Measurements from ENCODE around the gene SNX30.
"Not testable (repeated sequence)": the region's sequence is repeated elsewhere in the genome, so short reads cannot be mapped to it uniquely, and the experiment has no call there.

Gene SNX30, protein sequence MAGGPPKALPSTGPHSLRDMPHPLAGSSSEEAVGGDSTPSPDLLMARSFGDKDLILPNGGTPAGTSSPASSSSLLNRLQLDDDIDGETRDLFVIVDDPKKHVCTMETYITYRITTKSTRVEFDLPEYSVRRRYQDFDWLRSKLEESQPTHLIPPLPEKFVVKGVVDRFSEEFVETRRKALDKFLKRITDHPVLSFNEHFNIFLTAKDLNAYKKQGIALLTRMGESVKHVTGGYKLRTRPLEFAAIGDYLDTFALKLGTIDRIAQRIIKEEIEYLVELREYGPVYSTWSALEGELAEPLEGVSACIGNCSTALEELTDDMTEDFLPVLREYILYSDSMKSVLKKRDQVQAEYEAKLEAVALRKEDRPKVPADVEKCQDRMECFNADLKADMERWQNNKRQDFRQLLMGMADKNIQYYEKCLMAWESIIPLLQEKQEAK

GRCh38 chr9:112750016-112750763 lies at the start of gene SNX30:
SNX30 (plus strand) TSS chr9:112750760; CDS start chr9:112751002, 242 bp downstream.
- peak; percentile 72 for DNase-seq

- no peak for DNase-seq
These were observed 47.3 kb upstream of the SNX30 start for GRCh38 chr9:112703304-112703703.

- DNase-seq = no peak
These were observed 44.7 kb upstream of the SNX30 start for GRCh38 chr9:112705768-112706427.

GRCh38 chr9:112711050-112711689 lies 39.4 kb upstream of the SNX30 start:
- no peak for DNase-seq

DNA sequence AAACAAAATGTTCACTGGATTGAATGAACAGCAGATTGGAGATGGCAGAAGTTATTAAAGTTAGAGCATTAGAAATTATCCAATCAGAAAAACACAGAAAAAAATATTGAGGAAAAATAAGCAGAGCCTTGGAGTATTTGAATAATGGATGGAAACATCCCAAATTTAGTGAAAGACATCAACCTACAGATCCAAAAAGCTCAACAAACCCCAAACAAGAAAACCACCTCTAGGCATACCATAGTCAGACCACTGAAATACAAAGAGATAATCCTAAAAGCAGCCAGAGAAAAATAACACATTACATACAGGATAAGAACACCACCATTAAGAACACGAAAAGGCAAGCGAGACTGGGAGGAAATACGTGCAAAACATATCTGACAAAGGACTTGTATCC lies 37.9 kb upstream of the SNX30 start:
- DNase-seq = no peak

- DNase-seq = peak; percentile 97
These were observed 32.8 kb upstream of the SNX30 start, which contains the start of gene INIP for GRCh38 chr9:112717661-112718331. INIP (minus strand) TSS chr9:112718117; CDS start chr9:112716485, 1,632 bp downstream.

GRCh38 chr9:112719241-112719691 lies 31.3 kb upstream of the SNX30 start:
- DNase-seq = no peak

GRCh38 chr9:112719696-112720095 lies 30.9 kb upstream of the SNX30 start:
- no peak for DNase-seq

- DNase-seq = no peak
These were observed 30.3 kb upstream of the SNX30 start for GRCh38 chr9:112720113-112720780.

DNA sequence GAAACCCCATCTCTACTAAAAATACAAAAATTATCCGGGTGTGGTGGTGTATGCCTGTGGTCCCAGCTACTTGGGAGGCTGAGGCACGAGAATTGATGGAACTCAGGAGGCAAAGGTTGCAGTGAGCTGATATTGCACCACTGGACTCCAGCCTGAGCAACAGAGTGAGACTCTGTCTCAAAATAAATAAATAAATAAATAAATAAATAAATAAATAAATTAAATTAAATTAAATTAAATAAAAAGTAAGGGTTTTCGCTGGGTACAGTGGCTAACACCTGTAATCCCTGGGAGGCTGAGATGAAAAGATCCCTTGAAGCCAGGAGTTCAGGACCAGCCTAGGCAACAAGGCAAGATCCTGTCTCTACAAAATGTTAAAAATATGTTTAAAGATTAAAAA lies 27.8 kb upstream of the SNX30 start:
- not testable (repeated sequence) for DNase-seq

DNA sequence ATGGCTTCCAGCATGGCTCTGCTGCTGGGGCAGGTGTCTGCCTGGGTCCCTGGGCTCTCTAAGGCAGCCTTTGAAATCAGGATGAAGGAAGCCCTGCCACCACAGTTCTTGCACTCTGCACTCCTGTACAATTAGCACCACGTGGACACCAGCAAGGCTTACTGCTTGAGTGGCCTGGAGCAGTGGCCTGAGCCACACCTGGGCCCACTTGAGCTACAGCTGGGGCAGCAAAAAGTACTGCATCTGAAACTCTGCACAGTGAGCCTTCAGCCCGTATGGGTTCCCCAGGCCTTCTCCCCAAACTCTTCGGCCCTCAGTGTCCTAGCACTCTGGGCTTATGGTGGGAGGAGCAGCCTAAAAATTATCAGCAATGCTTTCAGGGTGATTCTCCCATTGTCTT lies 24.6 kb upstream of the SNX30 start:
- no peak for DNase-seq

DNA sequence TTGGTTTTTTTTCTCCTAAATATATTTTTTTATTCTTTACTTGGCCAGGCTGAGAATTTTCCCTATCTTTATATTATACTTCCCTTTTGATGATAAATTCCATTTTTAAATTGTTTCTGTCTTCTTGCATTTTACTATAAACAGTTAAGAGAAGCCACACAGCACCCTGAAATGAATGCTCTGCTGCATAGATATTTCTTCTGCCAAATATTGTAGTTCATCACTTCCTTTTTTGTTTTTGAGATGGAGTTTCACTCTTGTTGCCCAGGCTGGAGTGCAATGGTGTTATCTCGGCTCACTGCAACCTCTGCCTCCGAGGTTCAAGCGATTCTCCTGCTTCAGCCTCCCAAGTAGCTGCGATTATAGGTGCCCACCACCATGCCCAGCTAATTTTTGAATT lies 24.1 kb upstream of the SNX30 start:
- DNase-seq = no peak

DNA sequence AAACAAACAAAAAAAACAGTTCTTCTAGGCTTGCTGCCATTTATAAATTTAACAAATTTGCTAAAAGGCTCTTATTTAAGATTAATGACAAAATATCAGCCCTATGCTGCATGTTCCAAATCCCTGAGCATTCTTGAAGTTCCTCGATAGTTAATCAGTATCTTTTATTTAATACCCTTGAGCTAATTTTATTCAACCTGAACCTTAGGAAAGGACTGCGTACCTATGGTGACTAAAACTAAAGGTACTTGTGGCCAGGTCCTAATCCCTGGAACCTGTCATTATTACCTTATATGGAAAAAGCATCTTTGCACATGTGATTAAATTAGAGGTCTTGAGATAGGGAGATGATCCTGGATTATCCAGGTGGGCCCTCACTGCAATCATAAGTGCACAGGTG lies 22.2 kb upstream of the SNX30 start:
- no peak for DNase-seq

DNA sequence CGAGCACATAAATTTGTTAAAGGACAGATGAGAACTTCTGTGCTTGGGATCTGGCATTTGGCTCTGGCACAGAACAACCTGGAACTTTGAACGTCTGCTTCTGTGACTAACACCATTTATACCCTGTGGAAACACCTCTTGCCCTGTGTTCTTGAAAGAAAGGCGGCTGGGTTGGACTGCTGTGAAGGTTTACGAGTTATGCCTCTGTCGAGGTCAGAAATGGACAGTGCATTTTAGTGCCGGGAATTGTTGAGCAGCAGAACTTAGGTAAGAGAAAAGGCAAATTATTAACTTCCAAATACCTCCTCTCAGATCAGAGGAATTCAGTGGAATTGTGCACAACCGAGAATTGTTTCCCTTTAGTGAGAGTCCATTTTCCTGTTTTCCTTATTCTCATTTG lies 18.6 kb upstream of the SNX30 start:
- no peak for DNase-seq

- DNase-seq = no peak
These were observed 15.7 kb upstream of the SNX30 start for GRCh38 chr9:112734892-112735291.

DNA sequence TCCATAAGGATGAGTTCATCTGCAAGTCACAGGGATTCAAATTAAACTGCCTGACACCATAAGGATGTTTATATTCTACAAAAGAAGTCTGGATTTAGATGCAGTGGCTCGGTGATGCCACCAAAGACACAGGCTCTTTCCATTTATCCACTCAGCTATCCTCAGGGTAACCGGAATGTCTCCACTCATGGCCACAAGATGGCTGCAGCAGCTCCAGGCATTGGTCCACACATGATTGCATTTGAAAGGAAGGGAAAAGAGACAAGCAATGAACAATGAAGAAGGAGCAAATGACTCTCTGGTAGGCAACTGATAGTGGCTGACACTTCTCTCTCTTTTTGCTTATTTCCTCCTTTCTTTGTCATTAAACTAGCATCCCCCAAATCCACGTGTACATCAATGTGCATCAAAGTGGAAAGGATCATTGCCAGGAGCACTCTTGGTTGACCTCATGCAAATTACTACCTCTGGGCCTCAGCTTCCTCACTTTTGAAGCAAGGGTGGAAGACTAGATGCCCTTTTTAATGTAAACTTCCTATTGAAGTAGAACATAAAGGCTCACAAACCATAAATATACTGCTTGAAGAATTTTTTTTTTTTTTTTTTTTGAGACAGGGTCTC lies 7.2 kb upstream of the SNX30 start:
- DNase-seq = no peak

DNA sequence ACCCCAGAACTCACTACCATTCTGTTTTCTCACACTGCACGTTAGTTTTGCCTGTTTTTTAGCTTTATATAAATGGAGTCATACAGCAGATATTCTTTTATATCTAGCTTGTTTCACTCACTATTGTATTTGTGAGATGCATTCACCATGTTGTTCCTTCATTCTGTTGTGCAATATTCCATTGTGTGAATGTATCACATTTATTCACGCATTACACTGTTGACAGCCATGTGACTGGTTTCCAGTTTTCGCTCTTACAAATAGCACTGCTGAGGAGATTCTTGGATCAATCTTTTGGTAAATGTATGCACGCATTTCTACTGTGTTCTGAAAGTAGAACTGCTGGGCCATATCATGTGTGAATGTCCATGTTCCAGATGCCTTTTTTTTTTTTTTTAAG lies 6.4 kb upstream of the SNX30 start:
- DNase-seq = no peak

DNA sequence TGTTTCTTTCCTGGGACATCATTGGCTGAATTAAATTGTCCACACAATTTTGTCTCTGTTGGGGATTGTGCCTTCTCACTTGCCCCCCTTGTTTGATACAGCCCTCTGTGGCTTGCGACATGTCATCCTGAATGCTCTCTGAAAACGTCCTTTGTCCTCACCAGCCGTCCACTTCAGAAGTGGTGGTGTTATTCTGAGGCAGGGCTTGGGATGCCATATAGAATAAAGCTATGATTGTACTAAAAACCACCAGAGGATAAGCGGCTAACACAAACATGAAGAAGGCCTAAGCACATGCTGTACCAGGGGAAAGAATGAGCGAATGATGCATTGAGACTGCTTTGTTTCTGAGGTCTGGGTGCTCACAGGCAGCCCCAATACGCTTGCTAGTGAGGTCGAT lies 3.5 kb upstream of the SNX30 start:
- DNase-seq = no peak

DNA sequence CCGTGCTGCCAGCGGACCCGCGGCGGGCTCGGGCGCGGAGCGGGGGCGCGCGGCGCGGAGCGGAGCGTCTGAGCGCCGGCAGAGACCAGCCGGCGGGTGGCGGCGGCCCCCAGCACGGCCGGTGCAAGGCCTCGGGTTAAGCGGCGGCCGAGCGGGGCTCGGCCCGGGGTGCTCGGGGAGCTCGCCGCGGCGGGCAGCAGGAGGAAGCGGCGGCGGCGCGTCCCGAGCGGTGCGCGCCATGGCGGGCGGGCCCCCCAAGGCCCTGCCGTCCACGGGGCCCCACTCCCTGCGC lies 150 bp downstream of the SNX30 start:
- no peak for DNase-seq

DNA sequence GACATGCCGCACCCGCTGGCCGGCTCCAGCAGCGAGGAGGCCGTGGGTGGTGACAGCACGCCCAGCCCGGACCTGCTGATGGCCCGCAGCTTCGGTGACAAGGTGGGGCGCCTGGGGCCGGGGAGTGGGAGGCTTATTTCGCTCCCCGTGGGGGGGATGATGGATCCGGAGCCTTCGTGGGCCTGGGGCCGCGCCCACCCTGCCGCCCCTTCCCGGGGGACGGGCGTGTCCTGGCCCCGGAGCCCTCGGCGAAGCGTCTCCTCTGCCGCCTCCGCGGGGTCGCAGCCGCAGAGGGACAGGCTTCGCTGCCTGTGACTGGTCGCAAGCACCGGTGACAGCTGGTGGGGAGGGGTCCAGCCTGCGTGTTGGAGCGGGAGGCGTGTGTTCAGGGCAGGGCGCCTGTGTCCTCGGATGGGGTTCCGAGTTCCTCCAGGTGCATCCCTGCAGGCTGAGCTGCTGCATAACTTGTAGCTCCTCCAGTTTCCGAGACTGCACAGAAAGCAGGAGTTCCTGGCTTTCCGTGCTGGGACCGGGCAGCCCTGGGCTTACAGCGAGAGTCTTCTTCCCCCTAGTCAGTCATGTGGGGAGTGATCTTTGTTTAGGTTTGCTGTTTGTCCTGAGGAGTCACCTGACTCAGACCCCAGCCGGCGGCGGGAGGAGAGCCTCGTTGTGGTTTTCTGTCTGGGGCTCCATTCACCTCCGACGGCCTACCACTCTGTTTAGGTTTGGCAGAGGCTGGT lies 666 bp downstream of the SNX30 start:
- peak; percentile 39 for DNase-seq
